Fibroblast of villous mesenchyme (primary cell): ENCODE data around the gene HSF4. TPM values are rescaled to one million over a fixed set of nuclear protein-coding genes. Genes with fewer than 3 reads are reported as not detected.

Source experiments
- DNase-seq: peaks from one replicate; pipeline ENCODE4 v3.0.0-alpha.2; 2010; ENCODE audit warnings: low read depth
- H3K4me3 ChIP-seq: 2 replicates; pipeline ENCODE4 v1.5.1; 2011; ENCODE audit warnings: low read depth, mild to moderate bottlenecking, low read length
- total RNA-seq: library from RNA; depleted of rRNA; stranded (reverse); fragments of >200 nt; gene quantifications from 2 replicates; pipeline ENCODE4 v1.2.3, GENCODE V29; 2012
- TF ChIP-seq, protein P1 (sequence below): IDR thresholded peaks from 2 replicates; pipeline ENCODE4 v1.5.1; 2012; ENCODE audit warnings: low read depth, mild to moderate bottlenecking, low read length; ENCODE audit not compliant: insufficient read depth

HSF4 gene
- total RNA-seq, 1 donor = 3.0 TPM

DNA sequence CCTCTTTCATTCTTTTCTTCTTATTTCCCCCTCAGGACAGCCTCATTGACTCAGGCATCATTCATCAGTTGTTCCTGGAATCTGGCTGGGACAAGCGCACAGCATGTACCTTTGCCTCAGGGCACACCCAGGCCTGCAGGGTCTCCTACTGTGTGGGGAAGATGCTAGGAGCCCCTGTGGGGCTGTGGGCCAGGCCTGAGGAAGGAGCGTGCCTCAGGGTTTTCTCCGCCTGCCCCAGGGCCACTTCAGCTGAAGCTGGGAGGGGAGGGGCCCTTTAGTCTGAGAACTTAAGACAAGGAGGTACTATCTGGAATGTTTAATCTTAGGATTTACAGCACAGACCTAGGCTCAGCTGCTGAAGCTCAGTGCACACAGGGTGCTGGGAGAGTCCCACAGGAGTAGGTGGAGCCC is 42.3 kb downstream of the HSF4 start:
- H3K4me3 ChIP-seq = no peak overlapping the region
- TF ChIP-seq, protein P1, sequence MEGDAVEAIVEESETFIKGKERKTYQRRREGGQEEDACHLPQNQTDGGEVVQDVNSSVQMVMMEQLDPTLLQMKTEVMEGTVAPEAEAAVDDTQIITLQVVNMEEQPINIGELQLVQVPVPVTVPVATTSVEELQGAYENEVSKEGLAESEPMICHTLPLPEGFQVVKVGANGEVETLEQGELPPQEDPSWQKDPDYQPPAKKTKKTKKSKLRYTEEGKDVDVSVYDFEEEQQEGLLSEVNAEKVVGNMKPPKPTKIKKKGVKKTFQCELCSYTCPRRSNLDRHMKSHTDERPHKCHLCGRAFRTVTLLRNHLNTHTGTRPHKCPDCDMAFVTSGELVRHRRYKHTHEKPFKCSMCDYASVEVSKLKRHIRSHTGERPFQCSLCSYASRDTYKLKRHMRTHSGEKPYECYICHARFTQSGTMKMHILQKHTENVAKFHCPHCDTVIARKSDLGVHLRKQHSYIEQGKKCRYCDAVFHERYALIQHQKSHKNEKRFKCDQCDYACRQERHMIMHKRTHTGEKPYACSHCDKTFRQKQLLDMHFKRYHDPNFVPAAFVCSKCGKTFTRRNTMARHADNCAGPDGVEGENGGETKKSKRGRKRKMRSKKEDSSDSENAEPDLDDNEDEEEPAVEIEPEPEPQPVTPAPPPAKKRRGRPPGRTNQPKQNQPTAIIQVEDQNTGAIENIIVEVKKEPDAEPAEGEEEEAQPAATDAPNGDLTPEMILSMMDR = no peak
- DNase-seq = no peak

DNA sequence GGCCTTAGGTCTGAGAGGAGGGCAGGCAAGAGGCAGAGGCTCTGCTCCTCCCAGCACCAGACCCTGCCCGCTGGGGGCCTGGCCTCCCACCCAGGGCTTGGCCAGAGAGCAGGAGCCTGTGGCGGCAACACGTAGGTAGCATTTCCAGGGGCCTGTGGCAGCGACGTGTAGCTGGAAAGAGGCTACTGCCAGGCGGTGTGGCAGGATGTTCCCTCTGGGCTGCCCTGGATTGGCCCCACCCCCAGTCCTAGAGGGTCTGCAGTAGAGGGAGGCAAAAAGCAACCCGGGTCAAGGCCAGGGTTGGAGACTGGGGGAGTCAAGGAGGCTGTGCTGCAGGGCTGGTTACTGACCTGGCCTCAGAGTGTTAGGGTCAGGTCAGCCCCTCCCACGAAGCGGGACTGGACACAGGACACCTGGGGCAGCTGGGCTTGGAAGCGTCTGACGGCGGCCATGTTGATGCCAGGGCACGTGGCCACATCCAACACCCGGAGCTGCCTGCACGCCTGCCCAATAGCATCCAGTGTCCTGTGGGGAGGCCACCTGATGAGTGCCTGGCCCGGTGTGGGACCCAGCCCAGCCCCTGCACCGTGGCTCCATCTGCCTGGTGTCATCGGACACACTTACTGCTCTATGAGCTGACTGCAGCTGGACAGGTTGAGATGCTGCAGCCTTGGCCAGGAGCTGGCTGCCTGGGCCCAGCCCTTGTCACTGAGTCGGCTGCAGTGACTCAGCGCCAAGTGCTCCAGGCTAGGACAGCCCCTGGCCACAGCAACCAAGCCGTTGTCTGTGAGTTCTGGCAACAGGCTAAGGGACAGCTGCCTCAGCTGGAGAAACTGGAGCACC is 42.9 kb downstream of the HSF4 start:
- TF ChIP-seq, protein P1 = no peak
- no peak overlapping the region for H3K4me3 ChIP-seq
- peak; percentile 30 for DNase-seq

DNA sequence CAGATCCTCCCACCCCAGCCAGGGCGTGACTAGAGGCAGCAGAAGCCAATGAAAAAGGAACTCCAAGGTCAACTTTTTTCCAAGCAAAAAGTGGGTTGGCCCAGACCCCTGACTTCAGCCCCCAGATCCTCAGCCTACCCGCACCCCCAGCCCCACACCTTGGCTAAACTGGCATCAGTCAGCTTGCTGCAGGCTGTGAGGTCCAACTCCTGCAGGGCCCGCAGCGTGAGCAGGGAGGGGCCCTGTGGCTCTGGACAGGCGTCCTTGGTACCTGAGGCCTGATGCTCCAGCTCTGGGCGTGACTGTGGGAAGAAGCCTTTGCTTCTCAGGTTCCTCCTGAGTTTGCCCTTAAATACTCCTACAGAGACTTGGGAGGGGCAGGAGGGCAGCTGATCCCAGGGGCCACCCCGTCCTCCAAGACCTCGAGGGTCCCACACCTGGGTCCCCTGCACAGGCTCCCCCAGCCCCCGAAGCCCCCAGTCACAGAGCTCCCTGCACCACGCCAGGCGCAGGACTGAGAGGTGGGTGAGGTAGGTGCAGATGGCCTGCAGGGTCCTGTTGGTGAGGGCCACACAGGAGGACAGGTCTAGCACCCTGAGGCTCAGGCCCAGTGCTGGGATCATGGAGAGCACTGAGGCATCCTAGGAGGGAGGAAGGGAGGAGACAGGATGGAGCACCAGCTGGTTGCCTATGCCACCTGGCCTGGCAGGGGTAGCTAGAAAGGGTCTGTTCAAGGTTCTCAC is 43.8 kb downstream of the HSF4 start:
- no peak for DNase-seq
- TF ChIP-seq, protein P1 = no peak

DNA sequence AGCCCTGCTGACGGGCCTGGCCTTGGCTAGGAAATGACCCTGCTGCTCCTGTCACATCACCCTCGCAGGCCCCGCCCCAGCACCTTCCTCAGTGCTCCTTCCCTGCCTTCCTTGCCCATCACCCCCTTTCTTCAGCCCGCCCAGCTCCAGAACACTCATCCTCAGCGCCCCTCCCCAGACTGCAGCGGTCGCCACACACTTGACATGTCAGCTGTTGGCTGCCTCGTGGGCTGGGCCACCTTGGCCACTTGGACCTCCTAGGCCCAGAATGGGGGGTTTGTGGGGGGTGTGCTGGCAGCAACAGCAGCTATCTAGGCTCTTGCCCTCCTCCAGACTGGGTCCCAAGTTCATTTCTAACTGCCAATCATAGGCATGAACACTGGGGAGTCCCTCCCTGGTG is 45.0 kb downstream of the HSF4 start:
- H3K4me3 ChIP-seq = no peak overlapping the region
- DNase-seq = no peak
- TF ChIP-seq, protein P1 = no peak

More for the DNA sequence above, 43.8 kb downstream of the HSF4 start:
- H3K4me3 ChIP-seq = no peak overlapping the region

DNA sequence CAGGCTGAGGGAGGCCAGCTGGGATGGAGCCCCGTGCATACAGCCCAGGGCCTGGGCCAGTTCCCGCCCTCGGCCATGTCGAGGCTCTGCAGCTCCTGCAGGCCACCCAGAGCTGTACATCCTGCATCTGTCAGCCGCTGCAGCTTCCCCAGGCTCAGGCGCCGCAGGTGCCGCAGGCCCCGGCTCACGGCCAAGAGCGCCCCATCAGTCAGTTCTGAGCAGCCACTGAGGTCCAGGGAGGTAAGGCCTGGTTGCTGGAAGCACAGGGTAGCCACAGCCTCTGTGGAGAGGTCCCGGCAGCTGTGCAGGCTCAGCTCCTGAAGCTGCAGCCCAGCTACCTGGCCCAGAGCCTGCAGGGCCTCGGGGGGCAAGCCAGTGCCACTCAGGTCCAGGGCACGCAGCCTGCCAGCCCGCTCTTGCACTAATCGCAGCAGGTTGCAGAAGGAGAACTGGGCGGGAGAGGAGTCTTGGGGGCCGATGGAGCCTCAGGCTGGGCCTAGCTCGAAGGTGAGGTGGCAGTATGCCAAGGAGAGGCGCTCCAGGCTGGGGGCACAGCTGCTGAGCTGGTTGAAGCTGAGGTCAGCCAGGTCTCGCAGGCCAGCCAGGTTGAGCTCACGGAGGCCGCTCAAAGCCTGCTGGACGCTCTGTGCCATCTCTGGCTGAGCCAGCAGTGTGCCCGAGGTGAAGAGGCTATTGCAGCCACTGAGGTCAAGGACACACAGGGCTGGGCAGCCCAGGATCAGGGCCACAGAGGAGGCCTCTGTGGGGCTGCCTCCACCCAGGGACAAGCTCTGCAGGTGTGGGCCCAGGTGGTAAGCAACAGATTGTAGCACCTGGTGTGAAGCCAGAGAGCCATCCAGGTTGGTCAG is 45.8 kb downstream of the HSF4 start:
- H3K4me3 ChIP-seq = no peak overlapping the region
- TF ChIP-seq, protein P1 = no peak
- DNase-seq = no peak

DNA sequence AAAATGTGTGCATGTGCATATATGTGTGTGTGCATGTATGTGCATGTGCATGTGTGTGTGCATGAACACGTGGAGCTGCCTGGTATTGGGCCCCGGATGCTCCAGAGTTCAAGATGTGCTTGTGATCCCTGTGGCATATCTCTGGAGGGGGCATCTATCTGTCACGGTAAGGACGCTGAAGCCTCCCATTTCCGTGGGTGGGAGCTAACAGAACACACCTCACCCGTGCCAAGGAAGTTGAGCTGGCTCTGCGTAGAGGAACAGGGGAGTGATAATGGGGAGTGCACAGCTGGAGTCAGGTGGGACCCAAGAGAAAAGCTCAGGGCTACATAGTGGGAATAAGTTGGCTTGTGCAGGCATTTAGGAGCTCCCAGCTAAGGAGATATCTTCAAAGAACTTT is 47.1 kb downstream of the HSF4 start:
- H3K4me3 ChIP-seq = no peak overlapping the region
- DNase-seq = no peak
- TF ChIP-seq, protein P1 = no peak
